ENCODE data around the gene GCSAM.

DNA sequence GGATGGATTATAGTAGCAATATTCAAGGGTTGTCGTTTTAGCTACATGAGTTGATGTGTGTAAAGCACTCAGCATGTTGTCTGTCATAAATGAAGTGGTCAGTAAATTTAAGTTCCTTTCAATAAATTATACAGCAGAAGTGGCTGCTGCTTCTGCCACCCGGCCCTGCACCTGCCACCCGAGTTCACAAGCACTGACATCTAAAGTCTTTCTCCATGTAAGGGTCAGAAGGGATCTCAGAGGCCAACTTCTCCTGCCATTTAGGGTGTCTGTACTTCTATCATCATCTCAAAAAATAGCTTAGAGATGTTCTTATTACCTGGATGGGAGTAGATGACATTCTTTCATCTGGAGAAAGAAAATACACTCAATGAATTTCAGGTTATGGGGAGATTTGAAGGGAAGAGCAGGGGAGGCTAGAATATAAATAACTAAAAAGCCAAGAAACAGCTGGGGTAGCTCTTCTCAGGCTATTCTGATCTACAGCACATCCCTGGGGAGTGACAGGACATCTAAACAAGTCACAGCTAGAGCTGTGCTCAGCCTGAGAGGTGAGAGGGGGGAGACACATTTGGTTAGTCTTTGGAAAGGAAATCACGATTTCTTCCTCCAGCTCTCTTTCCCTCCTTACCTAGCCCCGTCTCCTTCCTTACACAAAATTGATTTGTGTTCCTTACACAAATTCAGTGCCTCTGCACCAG lies 8.0 kb downstream of the GCSAM start:
- no peak for TF ChIP-seq GATA2 (IDR thresholded peaks at IDR 0.05; ENCODE audit: low read depth, low read length)
- TF ChIP-seq GATA3 (IDR thresholded peaks at IDR 0.05; ENCODE audit: low read depth, low read length), result no peak
